Ovary (tissue), 3 donors: Measurements from ENCODE around the gene DNMT3A.

ENCODE experiments used
- EP300 ChIP-seq: sonication (generic); formaldehyde crosslinking; IDR thresholded peaks from one replicate; pipeline ENCODE4 v1.6.1; 2017; ENCODE audit warnings: antibody characterized with exemption
- POLR2A ChIP-seq: fragments of 450-650 bp; IDR thresholded peaks from one replicate; pipeline ENCODE4 v1.6.1; 2017; ENCODE audit warnings: antibody characterized with exemption, mild to moderate bottlenecking, moderate library complexity
- TF ChIP-seq, protein P1 (sequence below), 3 donors: fragments of 450-650 bp in 2 of 3; fragments of 200-600 bp in 1 of 3; IDR thresholded peaks; one replicate each; pipeline versions ENCODE4 v1.5.1 to v1.8.0; 2016 to 2022; ENCODE audit warnings: antibody characterized with exemption in 3 of 3, mild to moderate bottlenecking in 1 of 3
- donor health status: DM: no; HTN: no; CAD: no.

DNA sequence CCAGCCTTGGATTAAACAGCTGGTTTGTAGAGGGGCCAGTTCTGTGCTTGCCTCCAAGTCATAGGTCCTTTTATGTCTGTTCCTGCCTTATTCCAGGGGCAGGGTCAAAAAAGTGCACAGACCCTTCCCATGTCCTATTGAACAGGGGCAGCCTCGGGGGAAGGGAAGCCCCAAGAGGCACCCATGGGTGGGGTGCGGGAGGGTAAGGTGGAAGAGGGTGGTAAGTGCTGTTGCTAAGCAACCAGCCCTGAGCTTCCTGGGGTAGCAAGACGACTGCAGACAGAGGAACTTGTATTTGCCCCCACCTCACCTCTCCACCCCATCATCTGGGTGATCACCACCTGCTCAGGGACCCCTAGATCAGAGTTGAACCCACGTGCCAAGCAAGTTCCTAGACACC, 7.7 kb downstream of the DNMT3A start:
- TF ChIP-seq, protein P1, sequence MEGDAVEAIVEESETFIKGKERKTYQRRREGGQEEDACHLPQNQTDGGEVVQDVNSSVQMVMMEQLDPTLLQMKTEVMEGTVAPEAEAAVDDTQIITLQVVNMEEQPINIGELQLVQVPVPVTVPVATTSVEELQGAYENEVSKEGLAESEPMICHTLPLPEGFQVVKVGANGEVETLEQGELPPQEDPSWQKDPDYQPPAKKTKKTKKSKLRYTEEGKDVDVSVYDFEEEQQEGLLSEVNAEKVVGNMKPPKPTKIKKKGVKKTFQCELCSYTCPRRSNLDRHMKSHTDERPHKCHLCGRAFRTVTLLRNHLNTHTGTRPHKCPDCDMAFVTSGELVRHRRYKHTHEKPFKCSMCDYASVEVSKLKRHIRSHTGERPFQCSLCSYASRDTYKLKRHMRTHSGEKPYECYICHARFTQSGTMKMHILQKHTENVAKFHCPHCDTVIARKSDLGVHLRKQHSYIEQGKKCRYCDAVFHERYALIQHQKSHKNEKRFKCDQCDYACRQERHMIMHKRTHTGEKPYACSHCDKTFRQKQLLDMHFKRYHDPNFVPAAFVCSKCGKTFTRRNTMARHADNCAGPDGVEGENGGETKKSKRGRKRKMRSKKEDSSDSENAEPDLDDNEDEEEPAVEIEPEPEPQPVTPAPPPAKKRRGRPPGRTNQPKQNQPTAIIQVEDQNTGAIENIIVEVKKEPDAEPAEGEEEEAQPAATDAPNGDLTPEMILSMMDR (IDR thresholded peaks at IDR 0.05), result no peak
- TF ChIP-seq POLR2A (no peak), EP300 (no peak)
